Colonic mucosa (tissue), 4 donors: ENCODE measurements around the gene PTPRN2. TPM values are rescaled to one million over a fixed set of nuclear protein-coding genes. Genes with fewer than 3 reads are reported as not detected.

Source experiments
- DNase-seq: peaks from one replicate; pipeline ENCODE4 v3.0.0-alpha.2; 2020
- H3K27ac ChIP-seq: fragments of 200-600 bp; one replicate; pipeline ENCODE4 v1.8.0; 2021
- H3K27me3 ChIP-seq: fragments of 200-600 bp; one replicate; pipeline ENCODE4 v1.8.0; 2021
- H3K36me3 ChIP-seq: fragments of 200-600 bp; one replicate; pipeline ENCODE4 v1.8.0; 2021
- H3K4me1 ChIP-seq: fragments of 200-600 bp; one replicate; pipeline ENCODE4 v1.8.0; 2021; ENCODE audit warnings: mild to moderate bottlenecking
- H3K4me3 ChIP-seq: fragments of 200-600 bp; one replicate; pipeline ENCODE4 v1.8.0; 2021
- H3K9ac ChIP-seq, 2 donors: one replicate each; pipeline ENCODE4 v1.7.0; 2013; ENCODE audit warnings: control low read depth in 2 of 2, low read depth in 2 of 2, low read length in 2 of 2
- H3K9me3 ChIP-seq: fragments of 200-600 bp; one replicate; pipeline ENCODE4 v1.8.0; 2021
- CTCF ChIP-seq: fragments of 200-600 bp; IDR thresholded peaks from one replicate; pipeline ENCODE4 v1.8.0; 2022; ENCODE audit warnings: antibody characterized with exemption, mild to moderate bottlenecking
- intact Hi-C: fragments of 100-400 bp; cut with DNase I; formaldehyde crosslinking; loops from one replicate; pipeline ENCODE4 v1.14.1; 2022
- total RNA-seq, 2 donors: library from RNA; stranded (reverse); fragmentation: NEBNext Ultra II Directional in 1 of 2; extraction: Animal tissue kit (Norgen Biotek cat#: 25700) in 1 of 2; gene quantifications; one replicate each; pipeline ENCODE4 v1.2.1, GENCODE V29; 2021
- donor health status: healthy.
- donor health status: DM: no; HTN: no; CAD: no.
- donor health status: DM: no; HTN: no; CAD: no.

The PTPRN2 gene
- total RNA-seq, 2 donors from 2014 or later, result 14.7 to 21.6 TPM

- no peaks in the 10 kb centered on the region for H3K36me3 ChIP-seq
- H3K4me3 ChIP-seq, result no peak overlapping the region
- no peak for DNase-seq
- H3K9ac ChIP-seq, result no peak overlapping the region
- no peak for TF ChIP-seq CTCF
- H3K27me3 ChIP-seq, result no peaks in the 10 kb centered on the region
- H3K9me3 ChIP-seq, result no peaks in the 10 kb centered on the region
- no peak overlapping the region for H3K27ac ChIP-seq
- intact Hi-C loops, result no loop called here
- no peaks in the 10 kb centered on the region for H3K4me1 ChIP-seq
Measured at GRCh38 chr7:157635148-157635500, 952.5 kb downstream of the PTPRN2 start.

GRCh38 chr7:157634401-157635147, 953.0 kb downstream of the PTPRN2 start:
- Histone ChIP-seq H3K4me1 (no peaks in the 10 kb centered on the region), H3K27ac (no peak overlapping the region), H3K4me3 (no peak overlapping the region), H3K9ac (no peak overlapping the region), H3K9me3 (no peaks in the 10 kb centered on the region), H3K36me3 (no peaks in the 10 kb centered on the region), H3K27me3 (no peaks in the 10 kb centered on the region)
- DNase-seq, result no peak
- no peak for TF ChIP-seq CTCF
- intact Hi-C loops, result no loop called here

GRCh38 chr7:157633465-157634185, 954.0 kb downstream of the PTPRN2 start:
- Histone ChIP-seq H3K36me3 (no peaks in the 10 kb centered on the region), H3K4me1 (no peaks in the 10 kb centered on the region)
- TF ChIP-seq CTCF, result no peak

GRCh38 chr7:157630301-157630853, 957.2 kb downstream of the PTPRN2 start:
- Histone ChIP-seq H3K4me3 (no peak overlapping the region), H3K9ac (no peak overlapping the region), H3K36me3 (no peaks in the 10 kb centered on the region), H3K9me3 (no peaks in the 10 kb centered on the region), H3K4me1 (no peaks in the 10 kb centered on the region), H3K27me3 (no peaks in the 10 kb centered on the region), H3K27ac (no peak overlapping the region)
- intact Hi-C loops, result no loop called here
- TF ChIP-seq CTCF, result no peak
- DNase-seq, result no peak

More at GRCh38 chr7:157633465-157634185, 954.0 kb downstream of the PTPRN2 start:
- Histone ChIP-seq H3K27ac (no peak overlapping the region), H3K9me3 (no peaks in the 10 kb centered on the region), H3K27me3 (no peaks in the 10 kb centered on the region), H3K4me3 (no peak overlapping the region), H3K9ac (no peak overlapping the region)
- intact Hi-C loops, result no loop called here
- no peak for DNase-seq

GRCh38 chr7:157628456-157628855, 959.2 kb downstream of the PTPRN2 start:
- H3K9ac ChIP-seq, result no peak overlapping the region
- H3K9me3 ChIP-seq, result no peaks in the 10 kb centered on the region
- TF ChIP-seq CTCF, result no peak
- H3K4me1 ChIP-seq, result no peaks in the 10 kb centered on the region
- intact Hi-C loops, result no loop called here
- no peak for DNase-seq
- no peaks in the 10 kb centered on the region for H3K27me3 ChIP-seq
- no peak overlapping the region for H3K27ac ChIP-seq
- no peak overlapping the region for H3K4me3 ChIP-seq
- H3K36me3 ChIP-seq, result no peaks in the 10 kb centered on the region
